DMS114 treated with DMSO at 0.1 percent for 48 hours (cell line): ENCODE data around the gene TBCK.
"Not testable (repeated sequence)": the region's sequence is repeated elsewhere in the genome, so short reads cannot be mapped to it uniquely, and the experiment has no call there.

ENCODE experiments used
- DNase-seq: peaks from one replicate; lab custom pipeline; 2025; ENCODE audit not compliant: unreplicated experiment; lab: John Stamatoyannopoulos, UW

The TBCK gene

GRCh38 chr4:106119949-106120555 is 196.0 kb downstream of the TBCK start:
- DNase-seq: not testable (repeated sequence)

GRCh38 chr4:106116025-106116424 is 200.0 kb downstream of the TBCK start:
- DNase-seq: no peak

GRCh38 chr4:106114270-106114669 is 201.7 kb downstream of the TBCK start:
- DNase-seq: no peak

GRCh38 chr4:106111778-106112469 is 204.1 kb downstream of the TBCK start:
- not testable (repeated sequence) for DNase-seq

GRCh38 chr4:106109929-106110328 is 206.1 kb downstream of the TBCK start:
- no peak for DNase-seq

GRCh38 chr4:106105697-106106096 is 210.3 kb downstream of the TBCK start:
- DNase-seq: no peak

GRCh38 chr4:106104276-106104675 is 211.7 kb downstream of the TBCK start:
- DNase-seq: no peak

- DNase-seq: no peak
Measured at GRCh38 chr4:106096454-106096853, 219.6 kb downstream of the TBCK start.

- no peak for DNase-seq
Measured at GRCh38 chr4:106095408-106095807, 220.6 kb downstream of the TBCK start.

GRCh38 chr4:106092361-106093040 is 223.5 kb downstream of the TBCK start:
- DNase-seq: no peak

GRCh38 chr4:106090826-106091225 is 225.2 kb downstream of the TBCK start:
- no peak for DNase-seq

GRCh38 chr4:106083065-106083464 is 232.9 kb downstream of the TBCK start:
- no peak for DNase-seq

GRCh38 chr4:106080376-106080775 is 235.6 kb downstream of the TBCK start:
- no peak for DNase-seq

GRCh38 chr4:106079616-106080015 is 236.4 kb downstream of the TBCK start:
- no peak for DNase-seq

- DNase-seq: no peak
Measured at GRCh38 chr4:106065018-106065417, 251.0 kb downstream of the TBCK start.

GRCh38 chr4:106063009-106063408 is 253.0 kb downstream of the TBCK start:
- DNase-seq: no peak

GRCh38 chr4:106062452-106062875 is 253.5 kb downstream of the TBCK start:
- no peak for DNase-seq

GRCh38 chr4:106058921-106059320 is 257.1 kb downstream of the TBCK start:
- no peak for DNase-seq

- no peak for DNase-seq
Measured at GRCh38 chr4:106056914-106057313, 259.1 kb downstream of the TBCK start.

- no peak for DNase-seq
Measured at GRCh38 chr4:106051514-106051913, 264.5 kb downstream of the TBCK start.

- no peak for DNase-seq
Measured at GRCh38 chr4:106049490-106049889, 266.5 kb downstream of the TBCK start.

GRCh38 chr4:106048250-106048971 is 267.6 kb downstream of the TBCK start:
- DNase-seq: no peak
